Measurements from ENCODE around the gene CD59. TPM values are rescaled to one million over a fixed set of nuclear protein-coding genes. Genes with fewer than 3 reads are reported as not detected.

Gene CD59
- total and polyA plus RNA-seq, 2 of the 13 experiments (the other 11 are each of a cell fraction or from before 2014, with no cell fraction given) = 127 to 289 TPM

DNA sequence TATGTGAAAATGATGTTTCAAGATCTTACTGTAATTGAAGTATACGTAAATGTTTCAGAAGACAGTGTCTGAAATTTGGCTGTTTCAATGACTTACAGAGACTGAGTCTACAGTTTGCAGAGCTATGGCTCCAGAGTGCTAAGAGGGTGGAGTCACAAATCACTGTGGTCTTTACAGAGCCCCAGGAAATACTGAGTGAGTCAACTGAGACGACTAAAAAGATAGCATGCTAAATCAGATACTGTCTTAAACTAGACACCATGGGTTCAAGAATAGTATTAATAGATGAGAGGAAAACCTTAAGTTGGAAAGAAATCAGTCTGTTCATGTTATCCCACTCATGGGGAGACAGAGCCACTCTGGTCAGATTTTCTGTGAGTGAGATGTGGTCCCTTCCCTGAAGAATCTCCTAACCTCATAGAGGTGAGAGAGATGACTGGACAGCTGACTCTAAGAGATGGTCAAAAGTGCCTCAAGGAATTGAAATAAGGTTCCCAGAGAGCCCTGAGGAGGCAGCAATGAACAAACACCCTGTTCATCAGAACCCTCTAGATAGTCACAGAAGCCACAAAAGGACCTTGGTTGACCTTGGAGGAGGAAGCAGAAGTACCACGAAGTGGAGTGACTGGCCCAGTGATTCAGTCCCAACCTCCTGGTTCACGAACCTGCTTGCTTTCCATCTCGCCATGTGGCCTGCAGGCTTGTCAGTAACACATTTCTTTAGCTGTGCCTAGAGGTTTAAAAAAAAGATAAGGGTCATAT is 65.8 kb downstream of the CD59 start (continued):
- TF ChIP-seq, protein P1, sequence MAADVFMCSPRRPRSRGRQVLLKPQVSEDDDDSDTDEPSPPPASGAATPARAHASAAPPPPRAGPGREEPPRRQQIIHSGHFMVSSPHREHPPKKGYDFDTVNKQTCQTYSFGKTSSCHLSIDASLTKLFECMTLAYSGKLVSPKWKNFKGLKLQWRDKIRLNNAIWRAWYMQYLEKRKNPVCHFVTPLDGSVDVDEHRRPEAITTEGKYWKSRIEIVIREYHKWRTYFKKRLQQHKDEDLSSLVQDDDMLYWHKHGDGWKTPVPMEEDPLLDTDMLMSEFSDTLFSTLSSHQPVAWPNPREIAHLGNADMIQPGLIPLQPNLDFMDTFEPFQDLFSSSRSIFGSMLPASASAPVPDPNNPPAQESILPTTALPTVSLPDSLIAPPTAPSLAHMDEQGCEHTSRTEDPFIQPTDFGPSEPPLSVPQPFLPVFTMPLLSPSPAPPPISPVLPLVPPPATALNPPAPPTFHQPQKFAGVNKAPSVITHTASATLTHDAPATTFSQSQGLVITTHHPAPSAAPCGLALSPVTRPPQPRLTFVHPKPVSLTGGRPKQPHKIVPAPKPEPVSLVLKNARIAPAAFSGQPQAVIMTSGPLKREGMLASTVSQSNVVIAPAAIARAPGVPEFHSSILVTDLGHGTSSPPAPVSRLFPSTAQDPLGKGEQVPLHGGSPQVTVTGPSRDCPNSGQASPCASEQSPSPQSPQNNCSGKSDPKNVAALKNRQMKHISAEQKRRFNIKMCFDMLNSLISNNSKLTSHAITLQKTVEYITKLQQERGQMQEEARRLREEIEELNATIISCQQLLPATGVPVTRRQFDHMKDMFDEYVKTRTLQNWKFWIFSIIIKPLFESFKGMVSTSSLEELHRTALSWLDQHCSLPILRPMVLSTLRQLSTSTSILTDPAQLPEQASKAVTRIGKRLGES (CRISPR knock-in tag; IDR thresholded peaks at IDR 0.05; ENCODE audit: borderline replicate concordance) = no peak

DNA sequence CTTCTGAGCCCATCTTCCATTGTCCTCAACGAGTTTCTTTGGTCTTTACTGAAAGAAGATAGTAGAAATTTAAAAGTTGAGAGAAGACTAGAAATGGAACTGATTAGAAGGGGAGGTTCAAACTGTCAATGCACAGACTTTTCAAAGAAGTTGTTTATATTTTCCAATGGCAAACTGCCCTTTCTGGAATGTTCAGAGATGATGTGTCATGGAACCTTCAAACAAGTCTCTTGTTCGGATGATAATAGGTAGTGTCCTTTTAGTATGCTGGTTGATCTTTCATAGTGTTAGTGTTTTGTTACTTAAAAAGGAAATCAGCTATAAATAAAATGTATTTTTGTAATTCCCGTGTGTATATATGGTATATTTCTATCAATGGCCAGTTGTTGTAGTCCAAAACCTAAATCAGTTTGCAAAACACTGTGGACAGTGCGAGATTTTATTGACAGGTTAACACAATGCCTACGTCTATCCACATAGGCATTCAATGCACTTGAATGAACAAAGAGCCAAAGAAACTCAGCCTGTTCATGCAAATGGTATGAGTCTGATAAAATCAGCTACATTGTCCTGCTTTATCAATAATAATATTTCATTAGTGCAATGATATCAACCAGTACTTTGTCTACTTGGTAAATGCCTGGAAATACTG is 66.5 kb downstream of the CD59 start:
- no peaks in the 10 kb centered on the region for H3K36me3 ChIP-seq (replicated peaks in 1 of 2; ENCODE audit: control insufficient read depth in 1 of 2, insufficient read depth in 2 of 2, low read length in 2 of 2)
- H3K9ac ChIP-seq (ENCODE audit: insufficient read depth, low read depth, low read length) = no peak overlapping the region
- no peaks in the 10 kb centered on the region for H4K20me1 ChIP-seq (ENCODE audit: insufficient read depth, low read length)
- 4% methylated on average over 5 of the region's 5 CpGs for WGBS (ENCODE audit: low lambda C conversion rate)
- in situ Hi-C loops (cut with HindIII; ENCODE audit: extremely low pct_ligation_motif_present, low pct_unique_long_range_greater_than_20kb) = no loop called here
- H3K4me3 ChIP-seq (replicated peaks in 1 of 3; ENCODE audit: insufficient read depth in 1 of 3, low read depth in 2 of 3, low read length in 3 of 3) = no peak overlapping the region
- DNase-seq (ENCODE audit: low spot score) (no peak), FAIRE-seq (no peak), ATAC-seq (no peak)
- no peak overlapping the region for H3K27ac ChIP-seq (ENCODE audit: extremely low read length, insufficient read depth, low read length)
- no peak overlapping the region for H3K4me2 ChIP-seq (ENCODE audit: low read depth, low read length)
- no TSS peak for BruUV-seq (replicated peaks)
- H2AFZ ChIP-seq (ENCODE audit: low read length) = no peak overlapping the region
- no peaks in the 10 kb centered on the region for H3K4me1 ChIP-seq (ENCODE audit: insufficient read depth, low read length)
- intact Hi-C loops (cut with micrococcal nuclease; ENCODE audit: unreplicated experiment) = no loop called here
- H3K9me3 ChIP-seq (ENCODE audit: low read length) = no peaks in the 10 kb centered on the region
- H3K27me3 ChIP-seq (ENCODE audit: control insufficient read depth in 1 of 2, insufficient read depth in 2 of 2, low read length in 2 of 2) = peaks cover 0 to 2% of the 10 kb centered on the region in 2 experiments; a peak in 4 of 5 replicates
- ChIA-PET POLR2A (no interaction called here), CTCF (ENCODE audit: low intra/inter-chr PET ratio, low total read pairs) (no interaction called here)
- no peaks in the 10 kb centered on the region for H3K79me2 ChIP-seq (ENCODE audit: insufficient read depth, low read length)
- no peak for TF ChIP-seq ZC3H13 (CRISPR knock-in tag; IDR thresholded peaks at IDR 0.05)
- TF ChIP-seq, protein P2, sequence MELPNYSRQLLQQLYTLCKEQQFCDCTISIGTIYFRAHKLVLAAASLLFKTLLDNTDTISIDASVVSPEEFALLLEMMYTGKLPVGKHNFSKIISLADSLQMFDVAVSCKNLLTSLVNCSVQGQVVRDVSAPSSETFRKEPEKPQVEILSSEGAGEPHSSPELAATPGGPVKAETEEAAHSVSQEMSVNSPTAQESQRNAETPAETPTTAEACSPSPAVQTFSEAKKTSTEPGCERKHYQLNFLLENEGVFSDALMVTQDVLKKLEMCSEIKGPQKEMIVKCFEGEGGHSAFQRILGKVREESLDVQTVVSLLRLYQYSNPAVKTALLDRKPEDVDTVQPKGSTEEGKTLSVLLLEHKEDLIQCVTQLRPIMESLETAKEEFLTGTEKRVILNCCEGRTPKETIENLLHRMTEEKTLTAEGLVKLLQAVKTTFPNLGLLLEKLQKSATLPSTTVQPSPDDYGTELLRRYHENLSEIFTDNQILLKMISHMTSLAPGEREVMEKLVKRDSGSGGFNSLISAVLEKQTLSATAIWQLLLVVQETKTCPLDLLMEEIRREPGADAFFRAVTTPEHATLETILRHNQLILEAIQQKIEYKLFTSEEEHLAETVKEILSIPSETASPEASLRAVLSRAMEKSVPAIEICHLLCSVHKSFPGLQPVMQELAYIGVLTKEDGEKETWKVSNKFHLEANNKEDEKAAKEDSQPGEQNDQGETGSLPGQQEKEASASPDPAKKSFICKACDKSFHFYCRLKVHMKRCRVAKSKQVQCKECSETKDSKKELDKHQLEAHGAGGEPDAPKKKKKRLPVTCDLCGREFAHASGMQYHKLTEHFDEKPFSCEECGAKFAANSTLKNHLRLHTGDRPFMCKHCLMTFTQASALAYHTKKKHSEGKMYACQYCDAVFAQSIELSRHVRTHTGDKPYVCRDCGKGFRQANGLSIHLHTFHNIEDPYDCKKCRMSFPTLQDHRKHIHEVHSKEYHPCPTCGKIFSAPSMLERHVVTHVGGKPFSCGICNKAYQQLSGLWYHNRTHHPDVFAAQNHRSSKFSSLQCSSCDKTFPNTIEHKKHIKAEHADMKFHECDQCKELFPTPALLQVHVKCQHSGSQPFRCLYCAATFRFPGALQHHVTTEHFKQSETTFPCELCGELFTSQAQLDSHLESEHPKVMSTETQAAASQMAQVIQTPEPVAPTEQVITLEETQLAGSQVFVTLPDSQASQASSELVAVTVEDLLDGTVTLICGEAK (IDR thresholded peaks at IDR 0.05) = no peak
- TF ChIP-seq, protein P2 (CRISPR knock-in tag; IDR thresholded peaks at IDR 0.05) = no peak
- no peak for TF ChIP-seq NFKB2 (CRISPR knock-in tag; IDR thresholded peaks at IDR 0.05; ENCODE audit: borderline replicate concordance)
- no peak for TF ChIP-seq ZNF720 (CRISPR knock-in tag; IDR thresholded peaks at IDR 0.05)
- no peak for TF ChIP-seq SRY (CRISPR knock-in tag; IDR thresholded peaks at IDR 0.05)
- no peak for TF ChIP-seq HIVEP1 (CRISPR knock-in tag; IDR thresholded peaks at IDR 0.05)
- no peak for TF ChIP-seq ZNF740 (CRISPR knock-in tag; IDR thresholded peaks at IDR 0.05)

Measured in HepG2 (cell line).